Naive B cell (primary cell): Measurements from ENCODE around the gene SCAP. TPM values are rescaled to one million over a fixed set of nuclear protein-coding genes. Genes with fewer than 3 reads are reported as not detected.
A peak's percentile ranks its signal among the peaks of the same experiment; 100 is the strongest.
"Not testable (repeated sequence)": the region's sequence is repeated elsewhere in the genome, so short reads cannot be mapped to it uniquely, and the experiment has no call there.

Experiments
- ATAC-seq, 2 donors: fragments of 150-1000 bp; cut with Tn5 transposase; 2 replicates each; pipeline ENCODE4 v1.10.0; 2021; ENCODE audit warnings: low read depth in 2 of 2, mild to moderate bottlenecking in 2 of 2, moderate library complexity in 2 of 2
- DNase-seq: peaks from one replicate; pipeline ENCODE4 v3.0.0; 2022
- H3K27ac Mint-ChIP-seq, 6 donors: one replicate each; pipeline ENCODE4 v1.8.0; 2020 to 2022; ENCODE audit warnings: mild to moderate bottlenecking in 6 of 6, mixed read lengths in 6 of 6, moderate library complexity in 5 of 6, inconsistent platforms in 2 of 6
- H3K27me3 Mint-ChIP-seq, 3 donors: one replicate each; pipeline ENCODE4 v1.8.0; 2021 to 2022; ENCODE audit warnings: mixed read lengths in 3 of 3, mild to moderate bottlenecking in 1 of 3
- H3K36me3 Mint-ChIP-seq, 2 donors: one replicate each; pipeline ENCODE4 v1.8.0; 2020 to 2022; ENCODE audit warnings: mixed read lengths in 2 of 2, inconsistent platforms in 1 of 2, mild to moderate bottlenecking in 1 of 2
- H3K4me1 Mint-ChIP-seq, 3 donors: one replicate each; pipeline ENCODE4 v1.8.0; 2020 to 2022; ENCODE audit warnings: mixed read lengths in 3 of 3, inconsistent platforms in 1 of 3, mild to moderate bottlenecking in 1 of 3, moderate library complexity in 1 of 3
- H3K4me3 Mint-ChIP-seq, 8 donors: one replicate each; pipeline ENCODE4 v1.8.0; 2020 to 2022; ENCODE audit warnings: mild to moderate bottlenecking in 8 of 8, mixed read lengths in 8 of 8, moderate library complexity in 8 of 8, inconsistent platforms in 2 of 8
- H3K9me3 Mint-ChIP-seq, 7 donors: one replicate each; pipeline ENCODE4 v1.8.0; 2020 to 2022; ENCODE audit warnings: mixed read lengths in 7 of 7, mild to moderate bottlenecking in 5 of 7, inconsistent platforms in 2 of 7, moderate library complexity in 1 of 7
- polyA plus RNA-seq, 6 donors: library from polyadenylated mRNA; unstranded; fragments of 300-500 nt; fragmentation: Illumina TruSeq; gene quantifications; one replicate each; pipeline ENCODE4 v1.2.3, GENCODE V29; 2021; ENCODE audit warnings: low read depth in 6 of 6

The SCAP gene
- 10 to 100 TPM; 16.7 to 54.1 (median 34.8) TPM for polyA plus RNA-seq

GRCh38 chr3:47475570-47476329 is at the start of gene SCAP:
Gene SCAP, minus strand, starts transcription at chr3:47475941. Its CDS starts 32,948 bp downstream, at chr3:47442993.
- peak; percentile 93 for DNase-seq
- no peaks in the 10 kb centered on the region for H3K36me3 Mint-ChIP-seq
- peak; percentile 90 to 91 for ATAC-seq
- H3K27ac Mint-ChIP-seq = peak within 1 kb of the TSS; percentile 85 to 96 (median 92)
- H3K4me3 Mint-ChIP-seq = peak within 1 kb of the TSS; percentile 84 to 97 (median 92)
- H3K4me1 Mint-ChIP-seq = peaks cover 23 to 54% (median 46%) of the 10 kb centered on the region in 3 donors
- no peaks in the 10 kb centered on the region for H3K9me3 Mint-ChIP-seq
- no peaks in the 10 kb centered on the region for H3K27me3 Mint-ChIP-seq

GRCh38 chr3:47523310-47524073 is 47.8 kb upstream of the SCAP start:
- Mint-ChIP-seq H3K9me3 (peaks cover 4 to 8% (median 6%) of the 10 kb centered on the region in 7 donors), H3K36me3 (peaks cover 0 to 8% of the 10 kb centered on the region in 2 donors), H3K4me1 (peaks cover 5 to 8% (median 6%) of the 10 kb centered on the region in 3 donors), H3K27ac (no peak overlapping the region), H3K27me3 (peaks cover 0 to 9% (median 0%) of the 10 kb centered on the region in 3 donors), H3K4me3 (no peak overlapping the region)
- no peak for ATAC-seq
- DNase-seq = no peak

DNA sequence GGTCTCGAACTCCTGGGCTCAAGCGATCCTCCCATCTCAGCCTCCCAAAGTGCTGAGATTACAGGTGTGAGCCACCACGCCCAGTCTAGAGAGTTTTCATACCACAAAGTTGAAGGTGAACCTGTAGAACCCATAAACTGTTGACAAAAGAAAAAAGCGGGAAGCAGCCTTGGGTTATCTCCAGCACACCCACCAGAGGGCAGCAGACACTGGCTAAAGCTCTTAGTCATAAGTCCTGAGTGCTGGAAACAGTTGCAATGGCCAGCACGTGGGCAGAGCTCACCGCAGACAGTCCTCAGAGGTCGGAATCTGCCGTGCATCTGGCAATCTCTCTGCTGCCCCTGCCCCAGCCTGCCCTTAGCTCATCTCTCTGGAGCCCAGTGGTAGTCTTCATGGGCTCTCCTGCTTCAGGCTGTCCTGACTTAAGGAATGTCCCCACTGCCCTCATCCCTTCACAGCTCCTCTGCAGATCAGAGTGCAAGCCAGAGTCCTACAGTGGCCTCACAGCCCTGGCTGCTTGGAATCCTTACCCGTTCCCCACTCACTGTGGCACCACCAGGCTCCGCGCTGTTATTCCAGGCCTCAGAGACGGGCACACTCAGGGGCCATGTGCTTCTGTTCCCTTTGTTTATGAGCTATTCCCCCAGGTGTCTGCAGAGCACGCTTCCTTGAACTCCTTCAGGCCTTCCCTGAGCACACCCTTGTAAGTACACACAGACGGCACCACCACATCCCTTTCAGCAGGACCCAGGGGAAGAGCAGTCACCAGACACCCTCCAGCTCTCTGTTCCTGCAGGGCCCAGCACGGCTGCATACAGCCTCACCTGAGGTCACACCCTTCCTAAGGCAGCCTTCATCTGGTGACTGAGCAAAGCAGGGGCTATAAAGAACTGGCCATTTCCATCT is 46.6 kb upstream of the SCAP start:
- Mint-ChIP-seq H3K4me3 (no peak overlapping the region), H3K36me3 (no peaks in the 10 kb centered on the region), H3K9me3 (no peaks in the 10 kb centered on the region), H3K27ac (no peak overlapping the region), H3K27me3 (peaks cover 0 to 5% (median 0%) of the 10 kb centered on the region in 3 donors), H3K4me1 (peaks cover 5 to 8% (median 6%) of the 10 kb centered on the region in 3 donors)
- ATAC-seq (peak; percentile 74 to 89), DNase-seq (peak; percentile 61)

GRCh38 chr3:47520756-47521155 is 45.0 kb upstream of the SCAP start:
- no peak overlapping the region for H3K4me3 Mint-ChIP-seq
- no peak for ATAC-seq
- H3K4me1 Mint-ChIP-seq = peaks cover 5 to 7% (median 6%) of the 10 kb centered on the region in 3 donors
- H3K27ac Mint-ChIP-seq = no peak overlapping the region
- H3K9me3 Mint-ChIP-seq = no peaks in the 10 kb centered on the region
- H3K27me3 Mint-ChIP-seq = peaks cover 0 to 5% (median 0%) of the 10 kb centered on the region in 3 donors
- no peak for DNase-seq
- no peaks in the 10 kb centered on the region for H3K36me3 Mint-ChIP-seq

DNA sequence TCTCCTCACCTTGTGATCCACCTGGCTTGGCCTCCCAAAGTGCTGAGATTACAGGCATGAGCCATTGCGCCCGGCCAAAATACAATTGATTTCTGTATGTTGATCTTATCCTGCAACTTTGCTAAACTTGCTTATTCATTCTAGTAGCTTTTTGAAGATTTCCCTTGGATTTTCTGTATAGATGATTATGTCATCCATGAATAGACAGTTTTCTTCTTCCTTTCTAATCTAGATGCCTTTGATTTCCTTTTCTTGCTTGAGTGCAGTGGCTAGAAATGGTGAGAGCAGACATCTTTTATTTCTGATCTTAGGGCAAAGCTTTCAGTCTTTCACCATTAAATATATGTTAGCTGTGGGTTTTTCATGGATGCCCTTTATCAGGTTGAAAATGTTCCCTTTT is 42.2 kb upstream of the SCAP start:
- Mint-ChIP-seq H3K27me3 (peaks cover 0 to 5% (median 0%) of the 10 kb centered on the region in 3 donors), H3K4me1 (peaks cover 5 to 15% (median 9%) of the 10 kb centered on the region in 3 donors), H3K36me3 (no peaks in the 10 kb centered on the region), H3K9me3 (no peaks in the 10 kb centered on the region), H3K27ac (no peak overlapping the region), H3K4me3 (peak overlapping the region in 1 of 8 donors; percentile 19)
- ATAC-seq (no peak), DNase-seq (no peak)

- DNase-seq (no peak), ATAC-seq (no peak)
- Mint-ChIP-seq H3K9me3 (no peaks in the 10 kb centered on the region), H3K4me3 (peak overlapping the region in 4 of 8 donors; percentile 2 to 75 (median 47)), H3K27ac (no peak overlapping the region), H3K4me1 (peaks cover 7 to 25% (median 8%) of the 10 kb centered on the region in 3 donors), H3K36me3 (no peaks in the 10 kb centered on the region), H3K27me3 (no peaks in the 10 kb centered on the region)
Measured at GRCh38 chr3:47515864-47516319, 40.2 kb upstream of the SCAP start.

GRCh38 chr3:47515100-47515499 is 39.4 kb upstream of the SCAP start:
- no peaks in the 10 kb centered on the region for H3K9me3 Mint-ChIP-seq
- H3K27ac Mint-ChIP-seq = peak overlapping the region in 4 of 6 donors; percentile 41 to 96 (median 76)
- ATAC-seq = no peak

GRCh38 chr3:47513125-47513929 is 37.6 kb upstream of the SCAP start, which contains the start of gene ELP6:
Gene ELP6, minus strand, starts transcription at chr3:47513712. Its CDS starts 122 bp downstream, at chr3:47513590.
- H3K27ac Mint-ChIP-seq = peak within 1 kb of the TSS; percentile 94 to 99 (median 98)
- peaks cover 0 to 2% of the 10 kb centered on the region in 2 donors for H3K36me3 Mint-ChIP-seq
- no peaks in the 10 kb centered on the region for H3K27me3 Mint-ChIP-seq
- ATAC-seq (peak; percentile 92 to 93), DNase-seq (peak; percentile 99)
- H3K4me1 Mint-ChIP-seq = peaks cover 7 to 25% (median 11%) of the 10 kb centered on the region in 3 donors
- H3K4me3 Mint-ChIP-seq = peak within 1 kb of the TSS; percentile 91 to 99 (median 98)
- H3K9me3 Mint-ChIP-seq = no peaks in the 10 kb centered on the region

More at GRCh38 chr3:47515100-47515499, 39.4 kb upstream of the SCAP start:
- no peaks in the 10 kb centered on the region for H3K27me3 Mint-ChIP-seq
- H3K4me1 Mint-ChIP-seq = peaks cover 7 to 25% (median 8%) of the 10 kb centered on the region in 3 donors
- H3K36me3 Mint-ChIP-seq = no peaks in the 10 kb centered on the region
- H3K4me3 Mint-ChIP-seq = peak overlapping the region in 7 of 8 donors; percentile 35 to 91 (median 64)
- no peak for DNase-seq

DNA sequence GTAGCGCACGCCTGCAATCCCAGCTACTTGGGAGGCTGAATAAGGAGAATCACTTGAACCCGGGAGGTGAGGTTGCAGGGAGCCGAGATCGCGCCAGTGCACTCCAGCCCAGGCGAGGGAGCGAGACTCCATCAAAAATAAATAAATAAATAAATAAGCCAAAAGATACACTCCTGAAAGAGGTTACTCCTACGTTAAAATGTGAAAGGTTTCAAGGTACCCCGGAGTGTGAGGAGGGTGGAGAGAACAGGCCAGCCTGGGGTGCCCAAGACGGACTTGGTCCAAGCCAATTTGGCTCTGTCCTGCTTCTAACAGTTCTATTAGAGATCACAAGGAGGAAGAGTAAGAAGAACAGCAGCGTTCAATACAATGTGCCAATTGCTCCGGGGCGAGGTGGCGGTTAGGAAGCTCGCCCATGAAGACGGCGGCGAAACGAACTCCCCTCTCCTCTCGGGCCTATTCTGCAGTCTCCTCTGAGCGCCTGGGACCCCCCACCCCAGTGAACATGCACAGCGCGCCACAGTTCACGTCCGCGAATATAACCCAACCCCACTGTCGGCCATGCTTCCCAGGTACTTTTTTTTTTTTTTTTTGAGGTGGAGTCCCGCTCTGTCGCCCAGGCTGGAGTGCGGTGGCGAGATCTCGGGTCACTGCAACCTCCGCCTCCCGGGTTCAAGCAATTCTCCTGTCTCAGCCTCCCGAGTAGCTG is 36.8 kb upstream of the SCAP start:
- Mint-ChIP-seq H3K4me1 (peaks cover 7 to 27% (median 11%) of the 10 kb centered on the region in 3 donors), H3K27ac (peak overlapping the region; percentile 94 to 99 (median 98)), H3K4me3 (peak overlapping the region; percentile 91 to 99 (median 98)), H3K36me3 (peaks cover 0 to 5% of the 10 kb centered on the region in 2 donors), H3K9me3 (no peaks in the 10 kb centered on the region), H3K27me3 (no peaks in the 10 kb centered on the region)
- DNase-seq (no peak), ATAC-seq (no peak)

- not testable (repeated sequence) for H3K27me3 Mint-ChIP-seq, H3K4me1 Mint-ChIP-seq, H3K4me3 Mint-ChIP-seq, ATAC-seq, DNase-seq, H3K9me3 Mint-ChIP-seq
- Mint-ChIP-seq H3K27ac (peak overlapping the region in 1 of 6 donors; percentile 44), H3K36me3 (peaks cover 15 to 22% of the 10 kb centered on the region in 2 donors)
Measured at GRCh38 chr3:47505267-47505666, 29.5 kb upstream of the SCAP start.

DNA sequence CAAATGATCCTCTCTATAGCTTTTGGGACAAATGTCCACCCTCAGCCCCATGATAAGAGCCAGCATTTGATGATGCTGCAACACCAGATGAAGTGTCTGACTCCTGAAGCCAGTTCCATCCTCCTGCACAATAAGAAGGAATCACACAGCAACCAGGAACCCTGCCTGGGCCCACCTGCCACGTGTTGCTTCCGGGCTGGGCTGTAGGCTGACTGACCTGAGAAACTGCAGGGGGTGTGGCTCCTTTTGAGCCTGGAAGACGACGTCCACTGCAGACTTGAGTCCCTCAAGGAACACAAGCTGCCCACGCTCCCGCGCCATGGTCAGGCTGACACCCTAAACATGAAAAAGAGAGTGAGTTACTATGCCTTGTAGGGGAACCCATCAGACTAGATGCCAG is 28.4 kb upstream of the SCAP start:
- no peak for ATAC-seq
- Mint-ChIP-seq H3K36me3 (peaks cover 15 to 29% of the 10 kb centered on the region in 2 donors), H3K9me3 (no peaks in the 10 kb centered on the region), H3K4me3 (no peak overlapping the region), H3K27ac (no peak overlapping the region), H3K27me3 (no peaks in the 10 kb centered on the region), H3K4me1 (peaks cover 0 to 3% (median 2%) of the 10 kb centered on the region in 3 donors)
- DNase-seq = no peak
